IMR-90 (cell line): ENCODE results near the gene PAK6.

Experiments used
- CEBPB ChIP-seq: IDR thresholded peaks from 2 replicates; pipeline ENCODE4 v1.6.1; 2012; ENCODE audit warnings: low read depth, low read length, improper control_type of control experiment
- CHD1 ChIP-seq: IDR thresholded peaks from 2 replicates; pipeline ENCODE4 v1.6.1; 2012; ENCODE audit warnings: low read depth, low read length, improper control_type of control experiment
- FOS ChIP-seq: fragments of 150-350 bp; IDR thresholded peaks from 2 replicates; pipeline ENCODE4 v1.6.1; 2016; ENCODE audit warnings: low read depth, low read length
- MAZ ChIP-seq: IDR thresholded peaks from 2 replicates; pipeline ENCODE4 v1.6.1; 2012; ENCODE audit warnings: low read depth, mild to moderate bottlenecking, low read length, improper control_type of control experiment, moderate library complexity, borderline replicate concordance
- POLR2A ChIP-seq: IDR thresholded peaks from 2 replicates; pipeline ENCODE4 v1.6.1; 2012; ENCODE audit warnings: mild to moderate bottlenecking, low read depth, low read length
- RAD21 ChIP-seq: IDR thresholded peaks from 2 replicates; pipeline ENCODE4 v1.6.1; 2012; ENCODE audit warnings: low read length, improper control_type of control experiment
- RCOR1 ChIP-seq: IDR thresholded peaks from 2 replicates; pipeline ENCODE4 v1.6.1; 2012; ENCODE audit warnings: mild to moderate bottlenecking, low read length, improper control_type of control experiment; ENCODE audit not compliant: insufficient replicate concordance
- RFX5 ChIP-seq: IDR thresholded peaks from 2 replicates; pipeline ENCODE4 v1.8.0; 2012; ENCODE audit warnings: low read depth, mild to moderate bottlenecking, low read length, moderate library complexity
- TF ChIP-seq, protein P1 (sequence below): conservative IDR thresholded peaks from 2 replicates; pipeline ENCODE4 v1.5.1; 2012; ENCODE audit warnings: mild to moderate bottlenecking, low read depth, low read length, improper control_type of control experiment

DNA sequence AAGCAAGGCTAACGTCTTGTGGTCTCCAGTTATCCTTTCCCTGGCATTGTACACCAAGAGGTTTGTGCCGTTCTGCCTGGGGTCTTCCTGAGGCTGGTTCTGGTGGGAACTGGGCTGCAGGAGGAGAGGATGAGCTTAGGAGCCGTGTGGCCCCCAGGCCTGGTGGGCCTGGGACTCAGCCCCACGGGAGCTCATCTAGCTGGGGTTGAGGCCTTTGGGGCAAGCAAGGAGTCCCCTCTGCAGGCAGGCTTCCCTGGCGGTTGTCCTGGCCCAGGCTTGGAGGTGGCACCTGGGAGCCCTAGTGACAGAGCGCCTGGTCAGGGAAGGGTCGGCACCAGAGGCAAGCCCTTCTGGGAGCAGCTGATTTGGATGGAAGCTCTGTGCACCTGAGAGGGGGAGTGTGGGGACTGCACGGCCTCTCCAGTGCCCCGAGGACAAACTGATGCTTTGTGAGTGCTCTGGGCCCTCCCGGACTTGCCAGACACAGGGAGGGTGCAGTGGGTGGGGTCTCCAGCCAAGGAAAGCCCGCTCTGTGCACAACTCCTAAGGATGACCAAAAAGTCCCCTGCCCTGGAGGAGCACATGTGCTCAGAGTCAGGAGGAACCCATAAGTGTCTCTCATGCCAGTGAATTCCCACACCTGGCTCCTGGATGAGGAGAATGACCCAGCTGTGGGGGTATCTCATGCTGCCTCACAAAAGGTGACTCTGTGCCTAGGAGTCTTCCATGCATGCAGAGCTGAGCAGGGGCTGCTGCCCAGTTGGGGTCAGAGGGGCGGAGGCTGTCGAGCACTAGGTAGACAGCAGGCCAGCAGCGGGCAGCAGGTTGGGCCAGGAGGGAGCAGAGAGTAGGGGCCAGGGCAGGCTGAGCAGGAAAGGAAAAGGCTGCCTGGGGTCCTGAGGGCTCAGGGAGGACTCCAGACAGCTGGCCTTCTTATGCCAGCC lies 2.7 kb downstream of the PAK6 start:
- TF ChIP-seq, protein P1, sequence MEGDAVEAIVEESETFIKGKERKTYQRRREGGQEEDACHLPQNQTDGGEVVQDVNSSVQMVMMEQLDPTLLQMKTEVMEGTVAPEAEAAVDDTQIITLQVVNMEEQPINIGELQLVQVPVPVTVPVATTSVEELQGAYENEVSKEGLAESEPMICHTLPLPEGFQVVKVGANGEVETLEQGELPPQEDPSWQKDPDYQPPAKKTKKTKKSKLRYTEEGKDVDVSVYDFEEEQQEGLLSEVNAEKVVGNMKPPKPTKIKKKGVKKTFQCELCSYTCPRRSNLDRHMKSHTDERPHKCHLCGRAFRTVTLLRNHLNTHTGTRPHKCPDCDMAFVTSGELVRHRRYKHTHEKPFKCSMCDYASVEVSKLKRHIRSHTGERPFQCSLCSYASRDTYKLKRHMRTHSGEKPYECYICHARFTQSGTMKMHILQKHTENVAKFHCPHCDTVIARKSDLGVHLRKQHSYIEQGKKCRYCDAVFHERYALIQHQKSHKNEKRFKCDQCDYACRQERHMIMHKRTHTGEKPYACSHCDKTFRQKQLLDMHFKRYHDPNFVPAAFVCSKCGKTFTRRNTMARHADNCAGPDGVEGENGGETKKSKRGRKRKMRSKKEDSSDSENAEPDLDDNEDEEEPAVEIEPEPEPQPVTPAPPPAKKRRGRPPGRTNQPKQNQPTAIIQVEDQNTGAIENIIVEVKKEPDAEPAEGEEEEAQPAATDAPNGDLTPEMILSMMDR: no peak
- TF ChIP-seq FOS: no peak
- no peak for TF ChIP-seq RCOR1
- no peak for TF ChIP-seq CEBPB
- TF ChIP-seq POLR2A: no peak
- TF ChIP-seq MAZ: no peak
- TF ChIP-seq CHD1: no peak
- TF ChIP-seq RFX5: no peak
- no peak for TF ChIP-seq RAD21
